GM12874 (cell line): ENCODE results near the gene SH2D4B.

Source experiments
- CTCF ChIP-seq: IDR thresholded peaks from 2 replicates; pipeline ENCODE4 v1.5.1; 2011; ENCODE audit warnings: low read depth, mild to moderate bottlenecking, control low read depth, low read length, moderate library complexity; ENCODE audit not compliant: insufficient read depth

Gene SH2D4B

GRCh38 chr10:80529604-80530003 is 8.1 kb upstream of the SH2D4B start:
- TF ChIP-seq CTCF: no peak

GRCh38 chr10:80530251-80530650 is 7.5 kb upstream of the SH2D4B start:
- peak; percentile 26; the same call in 1 of the 2 replicates for TF ChIP-seq CTCF

GRCh38 chr10:80530816-80531215 is 6.9 kb upstream of the SH2D4B start:
- no peak for TF ChIP-seq CTCF

GRCh38 chr10:80532571-80532970 is 5.1 kb upstream of the SH2D4B start:
- TF ChIP-seq CTCF: no peak

GRCh38 chr10:80535671-80536360 is 1.9 kb upstream of the SH2D4B start:
- peak; percentile 94 for TF ChIP-seq CTCF

- no peak for TF ChIP-seq CTCF
Measured at GRCh38 chr10:80536361-80536835, 1.3 kb upstream of the SH2D4B start.

- no peak for TF ChIP-seq CTCF
Measured at GRCh38 chr10:80537086-80537735, 491 bp upstream of the SH2D4B start.
